Measurements from ENCODE around the gene ZFC3H1.
"Not testable (repeated sequence)": the region's sequence is repeated elsewhere in the genome, so short reads cannot be mapped to it uniquely, and the experiment has no call there.

DNA sequence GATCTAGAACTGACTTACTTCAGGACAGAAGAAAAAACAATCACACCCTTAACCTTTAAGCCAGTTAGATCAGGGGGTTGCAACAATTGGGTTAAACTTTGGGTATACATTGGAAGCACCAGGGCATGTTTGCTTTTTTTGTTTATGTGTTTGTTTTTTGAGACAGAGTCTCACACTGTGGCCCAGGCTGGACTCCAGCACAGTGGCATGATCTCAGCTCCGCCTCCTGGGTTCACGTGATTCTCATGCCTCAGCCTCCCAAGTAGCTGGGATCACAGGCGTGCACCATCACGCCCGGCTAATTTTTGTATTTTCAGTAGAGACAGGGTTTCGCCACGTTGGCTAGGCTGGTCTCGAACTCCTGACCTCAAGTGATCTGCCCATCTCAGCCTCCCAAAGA lies 38.5 kb upstream of the ZFC3H1 start:
- TF ChIP-seq POLR2A (IDR thresholded peaks at IDR 0.05; ENCODE audit: low read depth, low read length); SMC3 (IDR thresholded peaks at IDR 0.05; ENCODE audit: low read depth, low read length); RFX5 (IDR thresholded peaks at IDR 0.05; ENCODE audit: low read depth, low read length); BHLHE40 (IDR thresholded peaks at IDR 0.05; ENCODE audit: low read depth, low read length); CEBPB (IDR thresholded peaks at IDR 0.05; ENCODE audit: low read depth, low read length); MAZ (IDR thresholded peaks at IDR 0.05; ENCODE audit: borderline replicate concordance, low read depth, low read length); RAD21 (IDR thresholded peaks at IDR 0.05; ENCODE audit: low read length); FOS (IDR thresholded peaks at IDR 0.05; ENCODE audit: low read depth, low read length); MXI1 (IDR thresholded peaks at IDR 0.05; ENCODE audit: borderline replicate concordance, low read depth, low read length); MAFK (IDR thresholded peaks at IDR 0.05; ENCODE audit: low read depth, low read length); RCOR1 (IDR thresholded peaks at IDR 0.05; ENCODE audit: insufficient replicate concordance, low read length): not testable (repeated sequence)
- TF ChIP-seq, protein P1, sequence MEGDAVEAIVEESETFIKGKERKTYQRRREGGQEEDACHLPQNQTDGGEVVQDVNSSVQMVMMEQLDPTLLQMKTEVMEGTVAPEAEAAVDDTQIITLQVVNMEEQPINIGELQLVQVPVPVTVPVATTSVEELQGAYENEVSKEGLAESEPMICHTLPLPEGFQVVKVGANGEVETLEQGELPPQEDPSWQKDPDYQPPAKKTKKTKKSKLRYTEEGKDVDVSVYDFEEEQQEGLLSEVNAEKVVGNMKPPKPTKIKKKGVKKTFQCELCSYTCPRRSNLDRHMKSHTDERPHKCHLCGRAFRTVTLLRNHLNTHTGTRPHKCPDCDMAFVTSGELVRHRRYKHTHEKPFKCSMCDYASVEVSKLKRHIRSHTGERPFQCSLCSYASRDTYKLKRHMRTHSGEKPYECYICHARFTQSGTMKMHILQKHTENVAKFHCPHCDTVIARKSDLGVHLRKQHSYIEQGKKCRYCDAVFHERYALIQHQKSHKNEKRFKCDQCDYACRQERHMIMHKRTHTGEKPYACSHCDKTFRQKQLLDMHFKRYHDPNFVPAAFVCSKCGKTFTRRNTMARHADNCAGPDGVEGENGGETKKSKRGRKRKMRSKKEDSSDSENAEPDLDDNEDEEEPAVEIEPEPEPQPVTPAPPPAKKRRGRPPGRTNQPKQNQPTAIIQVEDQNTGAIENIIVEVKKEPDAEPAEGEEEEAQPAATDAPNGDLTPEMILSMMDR (conservative IDR thresholded peaks at IDR 0.05; ENCODE audit: low read depth, low read length) = not testable (repeated sequence)
- TF ChIP-seq, protein P2, sequence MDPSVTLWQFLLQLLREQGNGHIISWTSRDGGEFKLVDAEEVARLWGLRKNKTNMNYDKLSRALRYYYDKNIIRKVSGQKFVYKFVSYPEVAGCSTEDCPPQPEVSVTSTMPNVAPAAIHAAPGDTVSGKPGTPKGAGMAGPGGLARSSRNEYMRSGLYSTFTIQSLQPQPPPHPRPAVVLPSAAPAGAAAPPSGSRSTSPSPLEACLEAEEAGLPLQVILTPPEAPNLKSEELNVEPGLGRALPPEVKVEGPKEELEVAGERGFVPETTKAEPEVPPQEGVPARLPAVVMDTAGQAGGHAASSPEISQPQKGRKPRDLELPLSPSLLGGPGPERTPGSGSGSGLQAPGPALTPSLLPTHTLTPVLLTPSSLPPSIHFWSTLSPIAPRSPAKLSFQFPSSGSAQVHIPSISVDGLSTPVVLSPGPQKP (IDR thresholded peaks at IDR 0.05; ENCODE audit: borderline replicate concordance, low read depth, low read length) = not testable (repeated sequence)
- TF ChIP-seq, protein P3, sequence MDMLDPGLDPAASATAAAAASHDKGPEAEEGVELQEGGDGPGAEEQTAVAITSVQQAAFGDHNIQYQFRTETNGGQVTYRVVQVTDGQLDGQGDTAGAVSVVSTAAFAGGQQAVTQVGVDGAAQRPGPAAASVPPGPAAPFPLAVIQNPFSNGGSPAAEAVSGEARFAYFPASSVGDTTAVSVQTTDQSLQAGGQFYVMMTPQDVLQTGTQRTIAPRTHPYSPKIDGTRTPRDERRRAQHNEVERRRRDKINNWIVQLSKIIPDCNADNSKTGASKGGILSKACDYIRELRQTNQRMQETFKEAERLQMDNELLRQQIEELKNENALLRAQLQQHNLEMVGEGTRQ (IDR thresholded peaks at IDR 0.05; ENCODE audit: low read depth, low read length) = not testable (repeated sequence)

Data from IMR-90 (cell line).